GM12891 (cell line): Measurements from ENCODE around the gene AFDN.

Experiments
- POLR2AphosphoS5 ChIP-seq: IDR thresholded peaks from 2 replicates; pipeline ENCODE4 v1.6.1; 2011; ENCODE audit warnings: low read depth, low read length, control low read depth
- SPI1 ChIP-seq: IDR thresholded peaks from 2 replicates; pipeline ENCODE4 v1.6.1; 2011; ENCODE audit warnings: low read depth, low read length, control low read depth
- TAF1 ChIP-seq: IDR thresholded peaks from 2 replicates; pipeline ENCODE4 v1.6.1; 2011; ENCODE audit warnings: low read depth, low read length, control low read depth

- TF ChIP-seq POLR2AphosphoS5 (no peak), TAF1 (no peak), SPI1 (no peak)
Measured at GRCh38 chr6:167839755-167840154, 13.0 kb downstream of the AFDN start.
